BLaER1 treated with 17β-estradiol and CSF1 and Interleukin-3, amounts not matched to agents 10 nM and 100 nM (cell line): ENCODE data around the gene MIPEP.

Experiments
- H3K27ac ChIP-seq, 11 experiments: shearing (Covaris generic); formaldehyde crosslinking; 2 replicates each; pipeline ENCODE4 v1.8.1; 2022
- H3K27me3 ChIP-seq, 11 experiments: shearing (Covaris generic); formaldehyde crosslinking; 2 replicates each; pipeline ENCODE4 v1.8.1; 2022
- H3K36me3 ChIP-seq, 11 experiments: shearing (Covaris generic); formaldehyde crosslinking; 2 replicates each; pipeline ENCODE4 v1.8.1; 2022
- H3K4me1 ChIP-seq, 10 experiments: shearing (Covaris generic); formaldehyde crosslinking; 2 replicates each; pipeline ENCODE4 v1.8.1; 2022
- H3K4me2 ChIP-seq, 11 experiments: shearing (Covaris generic); formaldehyde crosslinking; 2 replicates each; pipeline ENCODE4 v1.8.1; 2022
- H3K4me3 ChIP-seq, 10 experiments: shearing (Covaris generic); formaldehyde crosslinking; 2 replicates each; pipeline ENCODE4 v1.8.1; 2022
- H3K9ac ChIP-seq, 11 experiments: shearing (Covaris generic); formaldehyde crosslinking; 2 replicates each; pipeline ENCODE4 v1.8.1; 2022
- H3K9me3 ChIP-seq, 11 experiments: shearing (Covaris generic); formaldehyde crosslinking; replicated peaks in 1 of 11; 2 replicates each; pipeline ENCODE4 v1.8.1; 2022
- H4K20me1 ChIP-seq, 11 experiments: shearing (Covaris generic); formaldehyde crosslinking; 2 replicates each; pipeline ENCODE4 v1.8.1; 2022
- Cebpa-rat ChIP-seq, 11 experiments: shearing (Covaris generic); IDR thresholded peaks; 2 replicates each; pipeline ENCODE4 v1.8.1; 2022

The MIPEP gene

DNA sequence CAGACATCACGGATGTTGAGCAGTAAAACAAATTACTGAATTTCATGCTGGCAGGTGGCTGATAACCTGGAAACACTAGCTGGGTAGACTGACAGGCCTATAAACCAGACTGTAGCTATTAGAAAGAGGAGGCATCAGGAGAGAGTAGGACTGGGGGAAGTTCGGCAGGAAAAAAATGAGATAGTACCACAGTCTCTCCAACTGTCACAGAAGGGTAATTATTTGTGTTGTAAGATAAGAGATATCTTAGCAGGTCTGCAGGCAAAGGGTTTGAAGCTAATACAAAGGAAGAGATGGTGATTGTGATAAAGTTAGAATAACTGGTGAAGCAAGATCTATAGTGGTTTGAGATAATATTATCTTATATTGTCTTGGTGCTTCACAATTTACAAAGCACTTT is 41.7 kb downstream of the MIPEP start:
- Histone ChIP-seq H3K27me3 (no peaks in the 10 kb centered on the region), H4K20me1 (no peaks in the 10 kb centered on the region), H3K4me3 (no peak overlapping the region), H3K9me3 (no peaks in the 10 kb centered on the region), H3K4me1 (peaks cover 37 to 82% (median 71%) of the 10 kb centered on the region in 10 experiments), H3K36me3 (peaks cover 0 to 6% (median 0%) of the 10 kb centered on the region in 11 experiments; a peak in 1 of 22 replicates), H3K9ac (no peak overlapping the region), H3K27ac (no peak overlapping the region), H3K4me2 (peak overlapping the region; percentile 22 to 89 (median 80); a peak in 20 of 22 replicates)
- TF ChIP-seq Cebpa-rat (IDR thresholded peaks at IDR 0.05) = no peak

GRCh38 chr13:23845105-23845725 is 44.0 kb downstream of the MIPEP start:
- Histone ChIP-seq H3K9ac (no peak overlapping the region), H3K27me3 (no peaks in the 10 kb centered on the region), H3K36me3 (peaks cover 0 to 11% (median 0%) of the 10 kb centered on the region in 11 experiments; a peak in 4 of 22 replicates), H3K4me1 (peaks cover 37 to 81% (median 71%) of the 10 kb centered on the region in 10 experiments), H3K9me3 (no peaks in the 10 kb centered on the region), H3K4me2 (peak overlapping the region; percentile 3 to 89 (median 63); a peak in 20 of 22 replicates), H4K20me1 (no peaks in the 10 kb centered on the region), H3K4me3 (no peak overlapping the region), H3K27ac (no peak overlapping the region)
- TF ChIP-seq Cebpa-rat (IDR thresholded peaks at IDR 0.05) = no peak

- Histone ChIP-seq H3K4me1 (peaks cover 37 to 70% (median 65%) of the 10 kb centered on the region in 10 experiments), H3K4me3 (no peak overlapping the region), H3K36me3 (peaks cover 0 to 13% (median 0%) of the 10 kb centered on the region in 11 experiments; a peak in 4 of 22 replicates), H3K9ac (peak overlapping the region in 2 of 11 experiments; percentile 29 to 36; a peak in 3 of 22 replicates), H4K20me1 (no peaks in the 10 kb centered on the region), H3K9me3 (no peaks in the 10 kb centered on the region), H3K4me2 (peak overlapping the region; percentile 7 to 86 (median 70); a peak in 20 of 22 replicates), H3K27me3 (no peaks in the 10 kb centered on the region), H3K27ac (0 out of 22 replicates have a peak overlapping the region, but pooled peaks of 1 of the 11 experiments have one; percentile 6)
- TF ChIP-seq Cebpa-rat (IDR thresholded peaks at IDR 0.05) = no peak
Observed at GRCh38 chr13:23844132-23844531, 45.1 kb downstream of the MIPEP start.

- H4K20me1 ChIP-seq = no peaks in the 10 kb centered on the region
- no peaks in the 10 kb centered on the region for H3K27me3 ChIP-seq
- peak overlapping the region in 9 of 11 experiments; percentile 46 to 86 (median 70); a peak in 17 of 22 replicates for H3K4me2 ChIP-seq
- H3K4me3 ChIP-seq = no peak overlapping the region
- no peak overlapping the region for H3K27ac ChIP-seq
- peaks cover 30 to 63% (median 58%) of the 10 kb centered on the region in 10 experiments for H3K4me1 ChIP-seq
- no peak for TF ChIP-seq Cebpa-rat (IDR thresholded peaks at IDR 0.05)
- H3K36me3 ChIP-seq = peaks cover 0 to 13% (median 0%) of the 10 kb centered on the region in 11 experiments; a peak in 4 of 22 replicates
- no peak overlapping the region for H3K9ac ChIP-seq
- H3K9me3 ChIP-seq = no peaks in the 10 kb centered on the region
Observed at GRCh38 chr13:23843436-23843835, 45.8 kb downstream of the MIPEP start.

DNA sequence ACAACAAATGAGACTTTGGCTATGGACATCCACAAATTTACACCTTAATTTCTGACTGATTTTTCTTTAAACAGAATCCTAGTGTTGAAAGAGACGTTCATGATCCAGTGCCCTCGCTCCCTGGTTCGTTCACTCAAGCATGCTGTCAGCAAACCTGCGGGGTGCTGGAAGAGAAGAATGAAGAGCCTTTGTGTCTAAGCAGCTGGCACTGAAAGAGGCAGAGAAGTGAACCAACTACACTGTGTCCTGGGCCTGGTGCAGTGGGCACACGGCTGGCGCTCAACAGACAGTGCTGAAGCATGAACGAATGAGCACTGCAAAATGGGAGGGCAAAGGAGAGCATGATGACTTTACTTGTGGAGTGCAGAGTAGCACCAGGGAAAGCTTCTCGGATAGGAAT is 46.8 kb downstream of the MIPEP start:
- Histone ChIP-seq H3K36me3 (peaks cover 0 to 15% (median 0%) of the 10 kb centered on the region in 11 experiments; a peak in 5 of 22 replicates), H3K4me1 (peaks cover 27 to 53% (median 47%) of the 10 kb centered on the region in 10 experiments), H3K9me3 (no peaks in the 10 kb centered on the region), H3K9ac (no peak overlapping the region), H3K4me2 (peak overlapping the region in 4 of 11 experiments; percentile 3 to 39 (median 24); a peak in 4 of 22 replicates), H4K20me1 (no peaks in the 10 kb centered on the region), H3K27me3 (no peaks in the 10 kb centered on the region), H3K4me3 (no peak overlapping the region), H3K27ac (no peak overlapping the region)
- no peak for TF ChIP-seq Cebpa-rat (IDR thresholded peaks at IDR 0.05)

DNA sequence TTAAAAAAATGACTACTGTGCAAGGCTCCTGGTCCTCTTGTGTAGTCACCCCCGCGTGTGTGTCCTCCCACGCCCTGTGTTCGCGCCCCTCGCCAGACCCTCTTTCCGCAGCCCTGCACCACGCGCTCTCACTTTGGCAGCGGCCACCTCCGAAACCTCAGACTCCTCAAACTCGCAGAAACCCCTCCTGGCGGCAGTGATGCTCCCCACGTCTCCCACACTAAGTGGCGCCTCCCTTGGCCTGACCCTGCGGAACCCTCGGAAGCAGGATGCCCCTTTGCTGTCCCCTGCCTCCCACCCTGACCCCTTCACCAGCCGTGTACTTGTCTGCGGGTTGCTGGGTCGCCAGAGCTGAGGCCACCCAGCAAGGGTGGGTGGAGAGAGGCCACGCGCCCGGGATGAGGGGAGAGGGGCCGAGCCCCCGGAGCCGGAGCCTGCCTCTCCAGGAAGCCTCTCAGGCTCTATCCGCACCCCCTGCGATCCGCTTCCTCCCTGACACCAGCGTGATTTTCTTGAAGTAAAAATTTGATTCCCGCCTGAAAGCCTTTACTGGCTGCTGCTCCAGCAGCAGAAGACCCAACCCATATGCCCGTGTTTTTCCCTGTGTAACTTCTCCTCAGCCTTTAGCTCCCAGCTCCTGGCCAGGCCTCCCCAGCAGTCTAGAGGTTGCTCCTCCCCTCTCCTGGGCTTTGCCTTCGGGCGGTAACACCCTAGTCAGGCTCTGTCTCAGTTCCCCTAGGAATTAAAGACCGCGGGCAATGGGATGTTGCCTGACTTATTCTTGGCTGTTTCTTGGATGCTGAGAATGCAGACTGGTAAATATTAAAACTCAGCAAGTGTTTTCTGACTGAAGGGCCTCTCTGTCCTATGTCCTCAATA is 55.2 kb downstream of the MIPEP start:
- H3K4me2 ChIP-seq = no peak overlapping the region
- no peak overlapping the region for H3K4me3 ChIP-seq
- H3K27me3 ChIP-seq = no peaks in the 10 kb centered on the region
- no peak overlapping the region for H3K9ac ChIP-seq
- H3K9me3 ChIP-seq = peaks cover 0 to 10% (median 0%) of the 10 kb centered on the region in 11 experiments; a peak in 7 of 22 replicates
- no peak for TF ChIP-seq Cebpa-rat (IDR thresholded peaks at IDR 0.05)
- H3K27ac ChIP-seq = no peak overlapping the region
- H4K20me1 ChIP-seq = no peaks in the 10 kb centered on the region
- H3K4me1 ChIP-seq = no peaks in the 10 kb centered on the region
- H3K36me3 ChIP-seq = peaks cover 0 to 22% (median 5%) of the 10 kb centered on the region in 11 experiments; a peak in 6 of 22 replicates

- H3K4me3 ChIP-seq = no peak overlapping the region
- H3K27ac ChIP-seq = no peak overlapping the region
- H4K20me1 ChIP-seq = no peaks in the 10 kb centered on the region
- peaks cover 3 to 22% (median 18%) of the 10 kb centered on the region in 11 experiments for H3K9me3 ChIP-seq
- H3K4me2 ChIP-seq = no peak overlapping the region
- no peak for TF ChIP-seq Cebpa-rat (IDR thresholded peaks at IDR 0.05)
- H3K27me3 ChIP-seq = no peaks in the 10 kb centered on the region
- H3K4me1 ChIP-seq = no peaks in the 10 kb centered on the region
- peaks cover 0 to 20% (median 7%) of the 10 kb centered on the region in 11 experiments; a peak in 12 of 22 replicates for H3K36me3 ChIP-seq
- H3K9ac ChIP-seq = no peak overlapping the region
Observed at GRCh38 chr13:23828866-23829265, 60.3 kb downstream of the MIPEP start.

- Histone ChIP-seq H3K4me2 (no peak overlapping the region), H3K36me3 (peaks cover 0 to 26% (median 13%) of the 10 kb centered on the region in 11 experiments; a peak in 13 of 22 replicates), H3K4me3 (no peak overlapping the region), H3K9ac (no peak overlapping the region), H3K4me1 (no peaks in the 10 kb centered on the region), H3K9me3 (peaks cover 9 to 30% (median 24%) of the 10 kb centered on the region in 11 experiments), H4K20me1 (no peaks in the 10 kb centered on the region), H3K27me3 (no peaks in the 10 kb centered on the region), H3K27ac (no peak overlapping the region)
- no peak for TF ChIP-seq Cebpa-rat (IDR thresholded peaks at IDR 0.05)
Observed at GRCh38 chr13:23828086-23828485, 61.1 kb downstream of the MIPEP start.

DNA sequence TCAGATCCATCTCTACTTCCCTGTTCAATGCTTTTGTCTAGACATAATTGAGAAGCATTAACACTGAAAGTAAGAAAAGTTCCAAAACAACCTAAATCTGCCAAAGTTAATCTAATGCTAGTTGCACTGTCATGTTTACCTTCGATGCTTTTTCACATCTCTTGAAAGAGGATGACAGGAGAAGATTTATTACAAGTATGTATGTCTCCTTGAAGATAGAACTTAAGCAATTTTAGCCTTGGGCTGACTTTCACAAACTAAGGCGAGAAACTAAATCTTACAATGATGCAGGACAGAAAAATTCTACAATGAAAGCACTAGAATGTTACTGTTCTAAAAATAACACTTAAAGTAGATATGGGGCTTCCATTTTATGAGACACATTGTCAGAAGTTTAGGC is 64.0 kb downstream of the MIPEP start:
- H4K20me1 ChIP-seq = no peaks in the 10 kb centered on the region
- H3K4me2 ChIP-seq = no peak overlapping the region
- H3K4me1 ChIP-seq = no peaks in the 10 kb centered on the region
- no peak overlapping the region for H3K4me3 ChIP-seq
- TF ChIP-seq Cebpa-rat (IDR thresholded peaks at IDR 0.05) = no peak
- peaks cover 10 to 39% (median 25%) of the 10 kb centered on the region in 11 experiments for H3K9me3 ChIP-seq
- H3K27me3 ChIP-seq = no peaks in the 10 kb centered on the region
- H3K36me3 ChIP-seq = peaks cover 3 to 33% (median 15%) of the 10 kb centered on the region in 11 experiments; a peak in 13 of 22 replicates
- no peak overlapping the region for H3K27ac ChIP-seq
- no peak overlapping the region for H3K9ac ChIP-seq
